A549 (cell line): Measurements from ENCODE around the gene MIA2. TPM values are rescaled to one million over a fixed set of nuclear protein-coding genes. Genes with fewer than 3 reads are reported as not detected.

Source experiments
- ATAC-seq, 2 experiments: fragments of 200-7000 bp in 1 of 2; fragments of >200 bp in 1 of 2; cut with Nextera tagmentation in 1 of 2; cut with Tn5 transposase in 1 of 2; 3 replicates each; pipeline versions ENCODE4 v1.8.0 to v1.9.1; 2018 to 2020; ENCODE audit warnings: mild to moderate bottlenecking in 1 of 2, moderate library complexity in 1 of 2
- CTCF ChIA-PET: fragments of 300-600 bp; sonication (Branson Sonifier 250); formaldehyde crosslinking; extraction: SDS; loops from one replicate; lab custom pipeline; 2021; ENCODE audit warnings: antibody characterized with exemption, inconsistent platforms; lab: Yijun Ruan, JAX
- POLR2A ChIA-PET: fragments of 350-600 bp; formaldehyde crosslinking; extraction: SDS; loops from one replicate; lab custom pipeline; 2021; ENCODE audit warnings: antibody characterized with exemption, inconsistent platforms; lab: Yijun Ruan, JAX
- DNase-seq, 2 experiments: peaks; one replicate each; pipeline versions ENCODE4 v3.0.0 to v3.0.0-alpha.2; 2011 to 2016; ENCODE audit warnings: low read depth in 1 of 2, low spot score in 1 of 2
- FAIRE-seq: peaks from 2 replicates; lab custom pipeline; 2011; peaks lifted over from hg19 to GRCh38; lab: Jason Lieb, UNC
- H3K27ac ChIP-seq, 2 experiments: fragments of >200 bp; sonication (Bioruptor Twin); formaldehyde crosslinking; 3 replicates each; pipeline ENCODE4 v1.5.1; 2016 to 2017
- H3K4me1 ChIP-seq: fragments of >200 bp; sonication (Bioruptor Twin); formaldehyde crosslinking; 3 replicates; pipeline ENCODE4 v1.6.1; 2016
- H3K4me2 ChIP-seq: fragments of >200 bp; sonication (Bioruptor Twin); formaldehyde crosslinking; 3 replicates; pipeline ENCODE4 v1.6.1; 2016
- H3K4me3 ChIP-seq: fragments of >200 bp; sonication (Bioruptor Twin); formaldehyde crosslinking; 3 replicates; pipeline ENCODE4 v1.5.1; 2016
- H3K9me3 ChIP-seq: fragments of >200 bp; sonication (Bioruptor Twin); formaldehyde crosslinking; 3 replicates; pipeline ENCODE4 v1.6.1; 2016
- CEBPB ChIP-seq, 2 experiments: fragments of >200 bp in 1 of 2; sonication (Bioruptor Twin) in 1 of 2; formaldehyde crosslinking in 1 of 2; IDR thresholded peaks; 2 replicates each; pipeline ENCODE4 v1.6.1; 2012 to 2016
- EHMT2 ChIP-seq: fragments of 200-600 bp; sonication (generic); IDR thresholded peaks from 2 replicates; pipeline ENCODE4 v1.6.1; 2016; ENCODE audit warnings: antibody characterized with exemption, low read depth, mild to moderate bottlenecking, moderate library complexity
- FOSL2 ChIP-seq, 2 experiments: fragments of 450-650 bp in 1 of 2; fragments of >200 bp in 1 of 2; sonication (Bioruptor Twin) in 1 of 2; formaldehyde crosslinking; IDR thresholded peaks; 2 replicates each; pipeline versions ENCODE4 v1.5.0 to v1.6.1; 2016 to 2020; ENCODE audit warnings: mild to moderate bottlenecking in 1 of 2, moderate library complexity in 1 of 2
- HOXA7 ChIP-seq: fragments of 250-450 bp; sonication (Bioruptor Pico); IDR thresholded peaks from 2 replicates; pipeline ENCODE4 v1.5.0; 2020; ENCODE audit warnings: mild to moderate bottlenecking, moderate library complexity
- KDM1A ChIP-seq: fragments of 200-600 bp; sonication (generic); IDR thresholded peaks from 2 replicates; pipeline ENCODE4 v1.6.1; 2016; ENCODE audit warnings: low read depth, mild to moderate bottlenecking
- MAFK ChIP-seq: fragments of 450-650 bp; IDR thresholded peaks from 2 replicates; pipeline ENCODE4 v1.6.1; 2014; ENCODE audit not compliant: partially characterized antibody
- NFE2L2 ChIP-seq: fragments of 150-350 bp; conservative IDR thresholded peaks from 2 replicates; pipeline ENCODE4 v1.6.1; 2014; ENCODE audit warnings: low read length
- PHF8 ChIP-seq: fragments of 200-600 bp; sonication (generic); IDR thresholded peaks from 2 replicates; pipeline ENCODE4 v1.6.1; 2016; ENCODE audit warnings: low read depth, mild to moderate bottlenecking, antibody characterized with exemption, moderate library complexity, borderline replicate concordance
- RAD21 ChIP-seq, 2 experiments: fragments of >200 bp in 1 of 2; sonication (Bioruptor Twin) in 1 of 2; formaldehyde crosslinking in 1 of 2; IDR thresholded peaks in 1 of 2; conservative IDR thresholded peaks in 1 of 2; 2 replicates in 1 of 2; 3 replicates in 1 of 2; pipeline ENCODE4 v1.6.1; 2012 to 2018; ENCODE audit warnings: inconsistent platforms in 1 of 2
- RCOR1 ChIP-seq: fragments of 150-350 bp; IDR thresholded peaks from 2 replicates; pipeline ENCODE4 v1.6.1; 2014; ENCODE audit warnings: antibody characterized with exemption, low read length, low read depth
- RNF2 ChIP-seq: fragments of 200-600 bp; sonication (generic); IDR thresholded peaks from 2 replicates; pipeline ENCODE4 v1.6.1; 2016; ENCODE audit warnings: low read depth, mild to moderate bottlenecking, antibody characterized with exemption, moderate library complexity, borderline replicate concordance
- TFCP2L1 ChIP-seq: fragments of 250-450 bp; sonication (Bioruptor Pico); IDR thresholded peaks from 2 replicates; pipeline ENCODE4 v1.5.0; 2021; ENCODE audit warnings: mild to moderate bottlenecking
- USF2 ChIP-seq: fragments of 450-650 bp; IDR thresholded peaks from 2 replicates; pipeline ENCODE4 v1.6.1; 2014; ENCODE audit warnings: antibody characterized with exemption
- ZFP36 ChIP-seq: fragments of 450-650 bp; IDR thresholded peaks from 2 replicates; pipeline ENCODE4 v1.6.1; 2014; ENCODE audit warnings: borderline replicate concordance; ENCODE audit not compliant: partially characterized antibody
- WGBS: methylation state at CpG from one replicate; pipeline ENCODE4 v1.1.6; 2017; ENCODE audit errors: missing lambda C conversion rate; 5-methylcytosine and 5-hydroxymethylcytosine counted together
- polyA plus RNA-seq, 4 experiments: library from polyadenylated mRNA; depleted of rRNA in 3 of 4; stranded (reverse); fragments of >200 nt; fragmentation: RNase III in 1 of 4; extraction: RNeasy Plus Mini Kit Qiagen cat#74134 plus additional on column Dnase treatment in 1 of 4; gene quantifications; 2 replicates in 3 of 4; 3 replicates in 1 of 4; pipeline ENCODE4 v1.2.3, GENCODE V29; 2011 to 2017
- TF ChIP-seq, protein P1 (sequence below): IDR thresholded peaks from 2 replicates; pipeline ENCODE4 v1.6.1; 2012
- TF ChIP-seq, protein P2 (sequence below): fragments of >200 bp; sonication (Bioruptor Twin); formaldehyde crosslinking; IDR thresholded peaks from 3 replicates; pipeline ENCODE4 v1.6.1; 2016

MIA2 gene
- polyA plus RNA-seq, 2 of the 4 experiments (the other 2 are of a cell fraction) = 25.4 to 73.9 TPM

GRCh38 chr14:39264057-39264456, 30.3 kb downstream of the MIA2 start:
- FAIRE-seq (no peak), ATAC-seq (no peak), DNase-seq (no peak)
- no peak overlapping the region for H3K4me3 ChIP-seq
- no peak for TF ChIP-seq RNF2
- TF ChIP-seq, protein P1, sequence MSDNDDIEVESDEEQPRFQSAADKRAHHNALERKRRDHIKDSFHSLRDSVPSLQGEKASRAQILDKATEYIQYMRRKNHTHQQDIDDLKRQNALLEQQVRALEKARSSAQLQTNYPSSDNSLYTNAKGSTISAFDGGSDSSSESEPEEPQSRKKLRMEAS = no peak
- no peak for TF ChIP-seq RCOR1
- TF ChIP-seq, protein P2, sequence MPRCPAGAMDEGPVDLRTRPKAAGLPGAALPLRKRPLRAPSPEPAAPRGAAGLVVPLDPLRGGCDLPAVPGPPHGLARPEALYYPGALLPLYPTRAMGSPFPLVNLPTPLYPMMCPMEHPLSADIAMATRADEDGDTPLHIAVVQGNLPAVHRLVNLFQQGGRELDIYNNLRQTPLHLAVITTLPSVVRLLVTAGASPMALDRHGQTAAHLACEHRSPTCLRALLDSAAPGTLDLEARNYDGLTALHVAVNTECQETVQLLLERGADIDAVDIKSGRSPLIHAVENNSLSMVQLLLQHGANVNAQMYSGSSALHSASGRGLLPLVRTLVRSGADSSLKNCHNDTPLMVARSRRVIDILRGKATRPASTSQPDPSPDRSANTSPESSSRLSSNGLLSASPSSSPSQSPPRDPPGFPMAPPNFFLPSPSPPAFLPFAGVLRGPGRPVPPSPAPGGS = no peak
- no peak for TF ChIP-seq EHMT2
- TF ChIP-seq RAD21 (conservative IDR thresholded peaks at IDR 0.05 in 1 of 2, IDR thresholded peaks at IDR 0.05 in 1 of 2) = no peak
- TF ChIP-seq MAFK = no peak
- TF ChIP-seq KDM1A = no peak
- no peak for TF ChIP-seq NFE2L2
- no peak for TF ChIP-seq CEBPB (IDR thresholded peaks at IDR 0.05)
- no peak for TF ChIP-seq FOSL2 (IDR thresholded peaks at IDR 0.05)
- no peak for TF ChIP-seq FOSL2 (CRISPR knock-in tag; IDR thresholded peaks at IDR 0.05)
- no peak for TF ChIP-seq HOXA7 (CRISPR knock-in tag)
- CTCF ChIA-PET = interaction anchor here (0.7 kb wide), 1 partner anchor 10 kb away, joined by 3 read pairs; no protein-coding TSS in a partner anchor
- no peak overlapping the region for H3K27ac ChIP-seq
- WGBS = 83% methylated on average over 7 of the region's 7 CpGs
- peaks cover 4% of the 10 kb centered on the region; the same call in 1 of the 3 replicates for H3K9me3 ChIP-seq
- H3K4me2 ChIP-seq = no peak overlapping the region
- POLR2A ChIA-PET = interaction anchor here (3.7 kb wide), 1 partner anchor 89 kb away, joined by 31 read pairs; the partner anchor contains the start of gene PNN
- peaks cover 18% of the 10 kb centered on the region for H3K4me1 ChIP-seq

- no peak for TF ChIP-seq TFCP2L1 (CRISPR knock-in tag)
- no peak for FAIRE-seq
- Histone ChIP-seq H3K27ac (no peak overlapping the region), H3K4me3 (no peak overlapping the region), H3K9me3 (peaks cover 4% of the 10 kb centered on the region; the same call in 1 of the 3 replicates), H3K4me1 (peaks cover 23% of the 10 kb centered on the region), H3K4me2 (no peak overlapping the region)
- ChIA-PET CTCF (interaction anchor here (0.7 kb wide), 1 partner anchor 10 kb away, joined by 3 read pairs; no protein-coding TSS in a partner anchor), POLR2A (interaction anchor here (3.7 to 4.8 kb wide), 2 partner anchors 89 to 94 kb away, joined by 31 to 89 read pairs; partner anchors contain the start of genes PNN and TRAPPC6B)
- no peak for ATAC-seq
- no peak for DNase-seq
- WGBS = 90% methylated on average over 1 of the region's 1 CpG
These were observed 30.8 kb downstream of the MIA2 start for GRCh38 chr14:39264558-39264957.

DNA sequence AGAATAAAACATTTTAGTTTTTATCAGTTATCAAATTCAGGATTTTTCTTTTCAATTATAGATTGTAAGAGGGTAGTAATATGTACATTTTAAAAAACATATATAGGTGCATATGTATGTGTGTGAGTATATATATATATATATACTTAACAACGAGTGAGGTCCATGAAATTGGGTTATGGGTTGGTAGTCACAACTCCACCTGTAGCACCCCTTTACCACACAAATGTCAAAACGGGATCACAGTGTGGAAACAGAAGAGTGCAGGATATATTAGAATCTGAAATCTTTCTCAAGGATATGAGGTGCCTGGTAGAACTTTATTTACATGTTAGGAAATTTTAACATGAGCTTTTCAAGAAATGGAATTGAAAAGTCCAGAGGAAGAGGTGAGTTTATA, 31.3 kb downstream of the MIA2 start:
- WGBS = 1% methylated on average over 2 of the region's 2 CpGs
- Histone ChIP-seq H3K27ac (peak overlapping the region; percentile 97 to 98; a peak in 4 of 6 replicates), H3K4me1 (peaks cover 28% of the 10 kb centered on the region), H3K4me3 (peak overlapping the region; percentile 72), H3K4me2 (peak overlapping the region; percentile 92), H3K9me3 (peaks cover 4% of the 10 kb centered on the region; the same call in 1 of the 3 replicates)
- DNase-seq = peak in 1 of 2 experiments; percentile 55
- ChIA-PET POLR2A (interaction anchor here (3.7 to 4.8 kb wide), 2 partner anchors 90 to 95 kb away, joined by 31 to 89 read pairs; partner anchors contain the start of genes PNN and TRAPPC6B), CTCF (interaction anchor here (0.7 kb wide), 1 partner anchor 11 kb away, joined by 3 read pairs; no protein-coding TSS in a partner anchor)
- FAIRE-seq = no peak
- no peak for TF ChIP-seq PHF8
- no peak for TF ChIP-seq USF2
- TF ChIP-seq ZFP36 = no peak
- ATAC-seq = no peak
